HepG2 (cell line): ENCODE measurements around the gene PDGFRA.

Source experiments
- POLR2A ChIP-seq, 2 experiments: IDR thresholded peaks; 2 replicates each; pipeline ENCODE4 v1.6.1; 2011; ENCODE audit warnings: low read depth in 2 of 2, low read length in 2 of 2, mild to moderate bottlenecking in 1 of 2, moderate library complexity in 1 of 2; ENCODE audit not compliant: insufficient read depth in 1 of 2
- SALL2 ChIP-seq: sonication (generic); formaldehyde crosslinking; IDR thresholded peaks from 2 replicates; pipeline ENCODE4 v1.8.1; 2023; ENCODE audit warnings: mild to moderate bottlenecking, missing genetic modification reagents, inconsistent platforms
- SIX1 ChIP-seq: sonication (generic); formaldehyde crosslinking; IDR thresholded peaks from 2 replicates; pipeline ENCODE4 v1.4.0; 2020; ENCODE audit warnings: missing genetic modification reagents, borderline replicate concordance
- SMC3 ChIP-seq: IDR thresholded peaks from 2 replicates; pipeline ENCODE4 v1.6.1; 2011; ENCODE audit warnings: low read length, improper control_type of control experiment
- SNAPC2 ChIP-seq: sonication (generic); formaldehyde crosslinking; IDR thresholded peaks from 2 replicates; pipeline ENCODE4 v1.8.1; 2022; ENCODE audit warnings: mild to moderate bottlenecking, missing genetic modification reagents
- TAF1 ChIP-seq: sonication (generic); formaldehyde crosslinking; IDR thresholded peaks from 2 replicates; pipeline ENCODE4 v1.4.0; 2020; ENCODE audit warnings: missing genetic modification reagents
- ZFP37 ChIP-seq: sonication (generic); formaldehyde crosslinking; IDR thresholded peaks from 2 replicates; pipeline ENCODE4 v1.4.0; 2020; ENCODE audit warnings: missing genetic modification reagents, borderline replicate concordance
- ZFP82 ChIP-seq: sonication (generic); formaldehyde crosslinking; IDR thresholded peaks from 2 replicates; pipeline ENCODE4 v1.5.1; 2020; ENCODE audit warnings: mild to moderate bottlenecking, missing genetic modification reagents, borderline replicate concordance
- ZNF644 ChIP-seq: IDR thresholded peaks from 2 replicates; pipeline ENCODE4 v1.6.1; 2016; ENCODE audit warnings: low read depth
- TF ChIP-seq, protein P1 (sequence below): IDR thresholded peaks from 2 replicates; pipeline ENCODE4 v1.6.1; 2012; ENCODE audit warnings: low read length, improper control_type of control experiment
- TF ChIP-seq, protein P2 (sequence below): sonication (generic); formaldehyde crosslinking; IDR thresholded peaks from 2 replicates; pipeline ENCODE4 v1.5.0; 2020; ENCODE audit warnings: mild to moderate bottlenecking, missing genetic modification reagents, moderate library complexity
- TF ChIP-seq, protein P3 (sequence below): sonication (generic); formaldehyde crosslinking; IDR thresholded peaks from 2 replicates; pipeline ENCODE4 v1.4.0; 2020; ENCODE audit warnings: missing genetic modification reagents
- TF ChIP-seq, protein P4 (sequence below): sonication (generic); formaldehyde crosslinking; IDR thresholded peaks from 2 replicates; pipeline ENCODE4 v1.4.0; 2020; ENCODE audit warnings: missing genetic modification reagents, borderline replicate concordance

DNA sequence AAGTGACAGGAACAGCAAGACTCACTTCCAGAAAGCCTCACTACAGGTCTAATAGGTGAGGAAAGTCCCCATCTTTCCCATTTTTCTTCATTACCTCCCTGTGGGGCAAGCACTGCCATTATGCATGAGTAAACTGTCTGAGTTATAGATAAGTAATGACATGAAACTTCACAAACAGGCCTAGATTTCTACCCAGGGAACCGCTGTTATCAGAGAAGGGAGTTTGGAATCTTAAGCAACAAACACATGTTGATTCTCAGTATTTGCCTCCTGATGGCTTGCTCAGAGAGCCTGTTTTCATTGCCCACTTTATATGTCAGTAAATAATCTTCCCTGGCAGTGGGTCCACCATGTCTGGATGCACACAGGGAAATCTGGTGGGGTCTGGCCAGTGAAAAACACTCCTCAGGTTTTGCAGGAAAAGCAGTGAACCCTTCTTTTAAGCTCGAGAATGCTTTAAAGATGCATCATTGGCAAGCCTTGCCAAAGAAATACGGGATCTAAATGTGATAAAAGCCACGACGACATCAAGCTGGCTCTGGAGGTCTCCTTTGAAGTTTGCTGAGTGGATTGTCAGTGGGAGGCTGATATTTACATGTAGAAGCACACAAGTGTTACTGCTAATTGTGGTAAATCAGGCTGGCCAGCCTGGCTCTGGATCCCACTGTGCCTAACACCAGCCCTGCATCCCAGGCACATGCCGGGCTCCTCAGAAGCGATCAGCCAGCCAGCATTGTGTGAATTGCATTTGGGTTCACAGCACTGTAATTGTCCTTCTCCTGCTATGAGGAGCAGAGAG, 25.2 kb downstream of the PDGFRA start:
- TF ChIP-seq ZFP37 (no peak), SMC3 (no peak), ZNF644 (CRISPR knock-in tag) (no peak), ZFP82 (CRISPR knock-in tag) (no peak), SALL2 (no peak), POLR2A (IDR thresholded peaks at IDR 0.05; ENCODE audit: insufficient read depth in 1 of 2, low read depth in 2 of 2, low read length in 2 of 2) (no peak), SNAPC2 (CRISPR knock-in tag) (no peak), SIX1 (CRISPR knock-in tag) (no peak), TAF1 (CRISPR knock-in tag) (no peak)
- TF ChIP-seq, protein P1, sequence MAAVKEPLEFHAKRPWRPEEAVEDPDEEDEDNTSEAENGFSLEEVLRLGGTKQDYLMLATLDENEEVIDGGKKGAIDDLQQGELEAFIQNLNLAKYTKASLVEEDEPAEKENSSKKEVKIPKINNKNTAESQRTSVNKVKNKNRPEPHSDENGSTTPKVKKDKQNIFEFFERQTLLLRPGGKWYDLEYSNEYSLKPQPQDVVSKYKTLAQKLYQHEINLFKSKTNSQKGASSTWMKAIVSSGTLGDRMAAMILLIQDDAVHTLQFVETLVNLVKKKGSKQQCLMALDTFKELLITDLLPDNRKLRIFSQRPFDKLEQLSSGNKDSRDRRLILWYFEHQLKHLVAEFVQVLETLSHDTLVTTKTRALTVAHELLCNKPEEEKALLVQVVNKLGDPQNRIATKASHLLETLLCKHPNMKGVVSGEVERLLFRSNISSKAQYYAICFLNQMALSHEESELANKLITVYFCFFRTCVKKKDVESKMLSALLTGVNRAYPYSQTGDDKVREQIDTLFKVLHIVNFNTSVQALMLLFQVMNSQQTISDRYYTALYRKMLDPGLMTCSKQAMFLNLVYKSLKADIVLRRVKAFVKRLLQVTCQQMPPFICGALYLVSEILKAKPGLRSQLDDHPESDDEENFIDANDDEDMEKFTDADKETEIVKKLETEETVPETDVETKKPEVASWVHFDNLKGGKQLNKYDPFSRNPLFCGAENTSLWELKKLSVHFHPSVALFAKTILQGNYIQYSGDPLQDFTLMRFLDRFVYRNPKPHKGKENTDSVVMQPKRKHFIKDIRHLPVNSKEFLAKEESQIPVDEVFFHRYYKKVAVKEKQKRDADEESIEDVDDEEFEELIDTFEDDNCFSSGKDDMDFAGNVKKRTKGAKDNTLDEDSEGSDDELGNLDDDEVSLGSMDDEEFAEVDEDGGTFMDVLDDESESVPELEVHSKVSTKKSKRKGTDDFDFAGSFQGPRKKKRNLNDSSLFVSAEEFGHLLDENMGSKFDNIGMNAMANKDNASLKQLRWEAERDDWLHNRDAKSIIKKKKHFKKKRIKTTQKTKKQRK, result no peak
- TF ChIP-seq, protein P2, sequence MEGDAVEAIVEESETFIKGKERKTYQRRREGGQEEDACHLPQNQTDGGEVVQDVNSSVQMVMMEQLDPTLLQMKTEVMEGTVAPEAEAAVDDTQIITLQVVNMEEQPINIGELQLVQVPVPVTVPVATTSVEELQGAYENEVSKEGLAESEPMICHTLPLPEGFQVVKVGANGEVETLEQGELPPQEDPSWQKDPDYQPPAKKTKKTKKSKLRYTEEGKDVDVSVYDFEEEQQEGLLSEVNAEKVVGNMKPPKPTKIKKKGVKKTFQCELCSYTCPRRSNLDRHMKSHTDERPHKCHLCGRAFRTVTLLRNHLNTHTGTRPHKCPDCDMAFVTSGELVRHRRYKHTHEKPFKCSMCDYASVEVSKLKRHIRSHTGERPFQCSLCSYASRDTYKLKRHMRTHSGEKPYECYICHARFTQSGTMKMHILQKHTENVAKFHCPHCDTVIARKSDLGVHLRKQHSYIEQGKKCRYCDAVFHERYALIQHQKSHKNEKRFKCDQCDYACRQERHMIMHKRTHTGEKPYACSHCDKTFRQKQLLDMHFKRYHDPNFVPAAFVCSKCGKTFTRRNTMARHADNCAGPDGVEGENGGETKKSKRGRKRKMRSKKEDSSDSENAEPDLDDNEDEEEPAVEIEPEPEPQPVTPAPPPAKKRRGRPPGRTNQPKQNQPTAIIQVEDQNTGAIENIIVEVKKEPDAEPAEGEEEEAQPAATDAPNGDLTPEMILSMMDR (CRISPR knock-in tag), result no peak
- TF ChIP-seq, protein P3, sequence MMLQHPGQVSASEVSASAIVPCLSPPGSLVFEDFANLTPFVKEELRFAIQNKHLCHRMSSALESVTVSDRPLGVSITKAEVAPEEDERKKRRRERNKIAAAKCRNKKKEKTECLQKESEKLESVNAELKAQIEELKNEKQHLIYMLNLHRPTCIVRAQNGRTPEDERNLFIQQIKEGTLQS (CRISPR knock-in tag), result no peak
- TF ChIP-seq, protein P4, sequence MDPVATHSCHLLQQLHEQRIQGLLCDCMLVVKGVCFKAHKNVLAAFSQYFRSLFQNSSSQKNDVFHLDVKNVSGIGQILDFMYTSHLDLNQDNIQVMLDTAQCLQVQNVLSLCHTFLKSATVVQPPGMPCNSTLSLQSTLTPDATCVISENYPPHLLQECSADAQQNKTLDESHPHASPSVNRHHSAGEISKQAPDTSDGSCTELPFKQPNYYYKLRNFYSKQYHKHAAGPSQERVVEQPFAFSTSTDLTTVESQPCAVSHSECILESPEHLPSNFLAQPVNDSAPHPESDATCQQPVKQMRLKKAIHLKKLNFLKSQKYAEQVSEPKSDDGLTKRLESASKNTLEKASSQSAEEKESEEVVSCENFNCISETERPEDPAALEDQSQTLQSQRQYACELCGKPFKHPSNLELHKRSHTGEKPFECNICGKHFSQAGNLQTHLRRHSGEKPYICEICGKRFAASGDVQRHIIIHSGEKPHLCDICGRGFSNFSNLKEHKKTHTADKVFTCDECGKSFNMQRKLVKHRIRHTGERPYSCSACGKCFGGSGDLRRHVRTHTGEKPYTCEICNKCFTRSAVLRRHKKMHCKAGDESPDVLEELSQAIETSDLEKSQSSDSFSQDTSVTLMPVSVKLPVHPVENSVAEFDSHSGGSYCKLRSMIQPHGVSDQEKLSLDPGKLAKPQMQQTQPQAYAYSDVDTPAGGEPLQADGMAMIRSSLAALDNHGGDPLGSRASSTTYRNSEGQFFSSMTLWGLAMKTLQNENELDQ (CRISPR knock-in tag), result no peak
